ENCODE results near the gene GALNT11. TPM values are rescaled to one million over a fixed set of nuclear protein-coding genes. Genes with fewer than 3 reads are reported as not detected.

GALNT11 gene
- polyA plus RNA-seq, 1 donor (not counting 4 experiments of a cell fraction or from before 2014, with no cell fraction given): 42.3 TPM

GRCh38 chr7:151984612-151985011 is 40.9 kb upstream of the GALNT11 start:
- H2AFZ ChIP-seq (ENCODE audit: control insufficient read depth, low read length): no peak overlapping the region
- H3K36me3 ChIP-seq (ENCODE audit: control insufficient read depth in 2 of 2, extremely low read depth in 1 of 2, insufficient read depth in 2 of 2, low read length in 2 of 2): no peaks in the 10 kb centered on the region
- H3K4me1 ChIP-seq (ENCODE audit: control insufficient read depth, extremely low read depth, insufficient read depth, low read length): no peaks in the 10 kb centered on the region
- no peaks in the 10 kb centered on the region for H3K9me1 ChIP-seq (ENCODE audit: control insufficient read depth, extremely low read depth, insufficient read depth, low read length)
- no peaks in the 10 kb centered on the region for H4K20me1 ChIP-seq (ENCODE audit: control insufficient read depth, extremely low read depth, insufficient read depth, low read length)
- H3K27ac ChIP-seq (ENCODE audit: control insufficient read depth, insufficient read depth, low read length): no peak overlapping the region
- no peak overlapping the region for H3K9ac ChIP-seq (ENCODE audit: control insufficient read depth, extremely low read depth, insufficient read depth, low read length)
- FAIRE-seq: no peak
- no peak for DNase-seq (ENCODE audit: low read depth, low spot score)
- no peaks in the 10 kb centered on the region for H3K27me3 ChIP-seq (ENCODE audit: control insufficient read depth, extremely low read depth, insufficient read depth, low read length)
- H3K9me3 ChIP-seq (ENCODE audit: control insufficient read depth, low read depth, low read length): no peaks in the 10 kb centered on the region
- no peak overlapping the region for H3K4me2 ChIP-seq (ENCODE audit: control insufficient read depth, extremely low read depth, insufficient read depth, low read depth, low read length)
- TF ChIP-seq EZH2 (IDR thresholded peaks at IDR 0.05; ENCODE audit: low read length) (no peak), CTCF (optimal IDR thresholded peaks at IDR 0.05 in 1 of 3, IDR thresholded peaks at IDR 0.05 in 1 of 3, conservative IDR thresholded peaks at IDR 0.05 in 1 of 3; ENCODE audit: extremely low read depth in 1 of 3, insufficient read depth in 2 of 3, low read length in 3 of 3) (no peak)
- no peak overlapping the region for H3K4me3 ChIP-seq (ENCODE audit: control insufficient read depth in 2 of 3, extremely low read depth in 1 of 3, insufficient read depth in 2 of 3, low read depth in 1 of 3, low read length in 3 of 3)
- dilution Hi-C loops (cut with MboI; ENCODE audit: extremely low pct_ligation_motif_present, low sequenced_read_pairs): no loop called here
- no peaks in the 10 kb centered on the region for H3K79me2 ChIP-seq (ENCODE audit: control insufficient read depth, insufficient read depth, low read length)

GRCh38 chr7:151987748-151988529 is 37.5 kb upstream of the GALNT11 start:
- Histone ChIP-seq H2AFZ (ENCODE audit: control insufficient read depth, low read length) (no peak overlapping the region), H3K36me3 (ENCODE audit: control insufficient read depth in 2 of 2, extremely low read depth in 1 of 2, insufficient read depth in 2 of 2, low read length in 2 of 2) (no peaks in the 10 kb centered on the region), H3K27ac (ENCODE audit: control insufficient read depth, insufficient read depth, low read length) (no peak overlapping the region), H3K4me2 (ENCODE audit: control insufficient read depth, extremely low read depth, insufficient read depth, low read depth, low read length) (no peak overlapping the region), H3K9ac (ENCODE audit: control insufficient read depth, extremely low read depth, insufficient read depth, low read length) (no peak overlapping the region), H3K79me2 (ENCODE audit: control insufficient read depth, insufficient read depth, low read length) (no peaks in the 10 kb centered on the region), H3K4me1 (ENCODE audit: control insufficient read depth, extremely low read depth, insufficient read depth, low read length) (no peaks in the 10 kb centered on the region), H4K20me1 (ENCODE audit: control insufficient read depth, extremely low read depth, insufficient read depth, low read length) (no peaks in the 10 kb centered on the region), H3K9me1 (ENCODE audit: control insufficient read depth, extremely low read depth, insufficient read depth, low read length) (no peaks in the 10 kb centered on the region), H3K9me3 (ENCODE audit: control insufficient read depth, low read depth, low read length) (no peaks in the 10 kb centered on the region), H3K4me3 (ENCODE audit: control insufficient read depth in 2 of 3, extremely low read depth in 1 of 3, insufficient read depth in 2 of 3, low read depth in 1 of 3, low read length in 3 of 3) (no peak overlapping the region), H3K27me3 (ENCODE audit: control insufficient read depth, extremely low read depth, insufficient read depth, low read length) (no peaks in the 10 kb centered on the region)
- TF ChIP-seq CTCF (optimal IDR thresholded peaks at IDR 0.05 in 1 of 3, IDR thresholded peaks at IDR 0.05 in 1 of 3, conservative IDR thresholded peaks at IDR 0.05 in 1 of 3; ENCODE audit: extremely low read depth in 1 of 3, insufficient read depth in 2 of 3, low read length in 3 of 3) (no peak), EZH2 (IDR thresholded peaks at IDR 0.05; ENCODE audit: low read length) (no peak)
- dilution Hi-C loops (cut with MboI; ENCODE audit: extremely low pct_ligation_motif_present, low sequenced_read_pairs): no loop called here
- DNase-seq (ENCODE audit: low read depth, low spot score) (no peak), FAIRE-seq (no peak)
